Upper lobe of right lung (tissue), 1 donor: ENCODE data around the gene CAMK1D. TPM values are rescaled to one million over a fixed set of nuclear protein-coding genes. Genes with fewer than 3 reads are reported as not detected.

ENCODE experiments used
- ATAC-seq: fragments of 200-7000 bp; cut with Tn5 transposase; one replicate; pipeline ENCODE4 v1.9.1; 2020; ENCODE audit warnings: mild to moderate bottlenecking, moderate library complexity
- DNase-seq: peaks from one replicate; pipeline ENCODE4 v3.0.0-alpha.2; 2020
- H3K27ac ChIP-seq: fragments of 200-600 bp; one replicate; pipeline ENCODE4 v1.8.0; 2022
- H3K27me3 ChIP-seq: fragments of 200-600 bp; one replicate; pipeline ENCODE4 v1.8.0; 2022; ENCODE audit warnings: mild to moderate bottlenecking
- H3K36me3 ChIP-seq: fragments of 200-600 bp; one replicate; pipeline ENCODE4 v1.8.0; 2022
- H3K4me1 ChIP-seq: fragments of 200-600 bp; one replicate; pipeline ENCODE4 v1.8.0; 2022
- H3K4me3 ChIP-seq: fragments of 200-600 bp; one replicate; pipeline ENCODE4 v1.8.0; 2022; ENCODE audit warnings: mild to moderate bottlenecking
- H3K9me3 ChIP-seq: fragments of 200-600 bp; one replicate; pipeline ENCODE4 v1.8.0; 2022
- intact Hi-C: fragments of 100-400 bp; cut with DNase I; formaldehyde crosslinking; loops from one replicate; pipeline ENCODE4 v1.11.0; 2022
- total RNA-seq: library from RNA; stranded (reverse); fragmentation: NEBNext Ultra II Directional; extraction: Animal tissue kit (Norgen Biotek cat#: 25700); gene quantifications from one replicate; pipeline ENCODE4 v1.2.1, GENCODE V29; 2021
- TF ChIP-seq, protein P1 (sequence below): fragments of 200-600 bp; IDR thresholded peaks from one replicate; pipeline ENCODE4 v1.8.0; 2022; ENCODE audit warnings: antibody characterized with exemption
- donor health status: DM: no; HTN: yes; CAD: no; lungs with severe emphysema.

The CAMK1D gene
- total RNA-seq, 1 donor from 2014 or later = 17.1 TPM

DNA sequence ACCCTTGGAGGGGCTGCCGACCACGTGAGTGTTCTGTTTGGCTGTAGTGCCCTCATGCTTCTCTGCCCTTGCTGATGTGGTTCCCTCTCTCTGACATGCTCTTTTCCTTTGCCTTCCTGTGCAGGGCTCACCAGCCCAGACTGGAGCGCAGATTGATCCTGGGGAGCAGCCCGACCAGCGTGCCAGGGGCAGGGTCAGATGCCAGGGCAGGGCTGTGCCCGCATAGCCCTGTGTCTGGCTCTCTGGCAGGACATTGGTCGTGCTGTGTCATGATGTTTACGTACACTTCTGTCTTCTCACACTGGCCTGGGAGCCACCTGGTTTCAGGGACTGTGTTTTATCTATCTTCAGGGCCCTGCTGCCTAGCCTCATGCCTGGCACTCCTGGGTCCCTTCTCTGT is 300.8 kb downstream of the CAMK1D start:
- intact Hi-C loops = no loop called here
- DNase-seq = no peak
- no peak for ATAC-seq

DNA sequence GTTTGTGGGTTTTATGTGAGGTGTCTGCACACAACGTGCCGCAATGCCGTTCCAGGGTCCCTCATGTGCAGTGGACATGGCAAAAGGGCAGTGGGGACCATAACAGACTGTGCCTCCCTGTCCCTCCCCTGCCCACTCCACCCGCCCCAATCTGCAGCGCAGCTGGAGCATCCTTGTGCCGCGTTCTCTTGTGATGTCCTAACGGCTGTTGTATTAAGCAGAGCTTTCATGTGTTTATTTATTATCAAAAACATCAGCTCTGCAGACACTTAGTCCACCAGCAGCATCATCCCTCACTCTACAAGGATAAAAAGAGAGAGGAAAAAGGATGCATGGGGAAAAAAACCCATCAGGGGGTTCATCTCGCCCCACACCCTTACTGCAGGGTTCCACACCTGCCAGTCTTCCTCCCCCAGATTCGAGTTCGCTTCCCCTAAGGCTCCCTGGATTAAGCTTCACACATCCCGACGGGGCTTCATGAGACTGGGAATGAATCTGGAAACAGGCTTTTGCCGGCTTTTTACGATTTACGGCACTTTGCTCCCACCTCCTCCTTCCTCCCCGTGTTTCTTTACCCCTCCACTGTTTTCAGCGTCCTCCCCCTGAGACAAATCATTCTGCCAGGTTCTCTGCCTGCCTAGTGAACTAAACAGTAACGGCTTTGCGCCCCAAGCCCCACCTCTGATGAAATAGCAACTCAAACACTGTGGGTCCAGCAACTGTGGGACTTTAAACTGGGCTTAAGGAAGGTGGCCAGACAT is 301.4 kb downstream of the CAMK1D start:
- no peaks in the 10 kb centered on the region for H3K36me3 ChIP-seq
- ATAC-seq (no peak), DNase-seq (no peak)
- peaks cover 5% of the 10 kb centered on the region for H3K9me3 ChIP-seq
- TF ChIP-seq, protein P1, sequence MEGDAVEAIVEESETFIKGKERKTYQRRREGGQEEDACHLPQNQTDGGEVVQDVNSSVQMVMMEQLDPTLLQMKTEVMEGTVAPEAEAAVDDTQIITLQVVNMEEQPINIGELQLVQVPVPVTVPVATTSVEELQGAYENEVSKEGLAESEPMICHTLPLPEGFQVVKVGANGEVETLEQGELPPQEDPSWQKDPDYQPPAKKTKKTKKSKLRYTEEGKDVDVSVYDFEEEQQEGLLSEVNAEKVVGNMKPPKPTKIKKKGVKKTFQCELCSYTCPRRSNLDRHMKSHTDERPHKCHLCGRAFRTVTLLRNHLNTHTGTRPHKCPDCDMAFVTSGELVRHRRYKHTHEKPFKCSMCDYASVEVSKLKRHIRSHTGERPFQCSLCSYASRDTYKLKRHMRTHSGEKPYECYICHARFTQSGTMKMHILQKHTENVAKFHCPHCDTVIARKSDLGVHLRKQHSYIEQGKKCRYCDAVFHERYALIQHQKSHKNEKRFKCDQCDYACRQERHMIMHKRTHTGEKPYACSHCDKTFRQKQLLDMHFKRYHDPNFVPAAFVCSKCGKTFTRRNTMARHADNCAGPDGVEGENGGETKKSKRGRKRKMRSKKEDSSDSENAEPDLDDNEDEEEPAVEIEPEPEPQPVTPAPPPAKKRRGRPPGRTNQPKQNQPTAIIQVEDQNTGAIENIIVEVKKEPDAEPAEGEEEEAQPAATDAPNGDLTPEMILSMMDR = no peak
- no peaks in the 10 kb centered on the region for H3K4me1 ChIP-seq
- H3K27me3 ChIP-seq = no peaks in the 10 kb centered on the region
- intact Hi-C loops = no loop called here
- no peak overlapping the region for H3K27ac ChIP-seq
- H3K4me3 ChIP-seq = no peak overlapping the region

More for the DNA sequence above, 300.8 kb downstream of the CAMK1D start:
- Histone ChIP-seq H3K4me3 (no peak overlapping the region), H3K27ac (no peak overlapping the region), H3K36me3 (no peaks in the 10 kb centered on the region), H3K9me3 (peaks cover 4% of the 10 kb centered on the region), H3K27me3 (no peaks in the 10 kb centered on the region), H3K4me1 (no peaks in the 10 kb centered on the region)
- TF ChIP-seq, protein P1 = no peak

DNA sequence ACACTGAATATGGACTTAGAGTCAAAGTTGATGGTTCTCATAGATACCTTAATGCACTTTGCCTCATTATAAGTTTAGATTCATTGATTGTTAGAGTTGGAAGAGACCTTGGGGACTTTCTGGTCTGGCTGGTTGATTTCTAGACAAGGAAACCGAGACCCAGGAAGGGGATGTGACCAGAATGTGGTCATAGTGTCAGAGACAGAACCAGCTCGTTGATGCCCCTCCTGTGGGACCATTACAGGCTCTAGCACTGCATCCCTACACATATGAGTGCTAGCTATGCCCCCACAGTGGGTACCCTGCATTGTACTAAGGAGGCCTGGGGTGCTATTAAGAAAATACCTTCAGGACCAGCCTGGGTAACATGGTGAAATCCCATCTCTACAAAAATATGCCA is 306.6 kb downstream of the CAMK1D start:
- Histone ChIP-seq H3K27ac (no peak overlapping the region), H3K36me3 (no peaks in the 10 kb centered on the region), H3K27me3 (no peaks in the 10 kb centered on the region), H3K9me3 (peaks cover 5% of the 10 kb centered on the region), H3K4me1 (no peaks in the 10 kb centered on the region), H3K4me3 (no peak overlapping the region)
- intact Hi-C loops = no loop called here
- TF ChIP-seq, protein P1 = no peak
- DNase-seq (no peak), ATAC-seq (no peak)

DNA sequence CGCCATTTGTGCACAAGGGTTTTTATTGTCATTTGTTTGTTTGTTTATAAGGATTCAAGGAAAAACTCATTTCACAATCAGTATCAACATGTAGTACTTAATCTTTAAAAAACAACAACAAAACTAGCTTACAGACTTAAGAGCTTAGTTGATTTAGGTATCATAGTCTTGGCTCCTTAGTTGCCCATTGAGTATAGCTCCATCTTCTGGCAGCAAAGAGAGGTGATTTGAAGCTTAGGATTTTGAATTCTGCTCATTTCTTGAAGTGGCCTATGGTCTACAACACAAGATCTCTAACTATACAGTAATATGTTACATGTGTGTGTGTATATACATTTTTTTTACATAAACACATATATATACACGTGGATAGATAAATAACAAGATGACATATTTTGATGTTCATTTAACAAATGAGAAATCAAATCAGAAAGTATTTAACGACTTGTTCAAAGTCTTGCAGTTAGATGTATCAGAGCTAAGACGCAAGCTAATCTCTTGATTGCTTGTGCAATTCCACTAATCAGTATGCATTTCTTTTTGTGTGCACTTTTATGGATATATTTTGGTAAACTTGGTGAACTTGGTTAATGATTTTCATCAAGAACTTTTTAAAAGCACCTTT is 307.3 kb downstream of the CAMK1D start:
- DNase-seq (no peak), ATAC-seq (peak; percentile 80)
- no peaks in the 10 kb centered on the region for H3K27me3 ChIP-seq
- TF ChIP-seq, protein P1 = peak; percentile 71
- intact Hi-C loops = no loop called here
- no peak overlapping the region for H3K4me3 ChIP-seq
- no peaks in the 10 kb centered on the region for H3K4me1 ChIP-seq
- peaks cover 5% of the 10 kb centered on the region for H3K9me3 ChIP-seq
- H3K27ac ChIP-seq = no peak overlapping the region
- H3K36me3 ChIP-seq = no peaks in the 10 kb centered on the region

DNA sequence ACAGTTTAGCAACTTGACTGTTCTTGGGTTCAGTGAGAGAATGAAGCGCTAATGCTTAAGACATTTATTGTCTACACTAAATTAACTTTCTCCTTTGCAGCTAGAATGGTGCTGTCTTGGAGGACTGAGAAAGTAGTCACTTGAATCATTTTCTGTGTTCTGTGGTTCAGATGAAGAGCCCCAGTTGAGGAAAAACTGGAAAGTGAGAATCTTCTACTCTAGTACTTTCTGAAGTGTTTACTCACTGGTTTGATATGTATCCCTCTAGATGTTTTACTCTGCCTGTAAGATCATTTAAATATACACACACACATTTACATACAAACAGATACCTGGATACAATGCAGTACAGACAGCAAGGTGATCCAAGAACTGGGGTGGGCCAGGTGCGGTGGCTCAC is 308.1 kb downstream of the CAMK1D start:
- no peak for ATAC-seq
- no peak overlapping the region for H3K27ac ChIP-seq
- H3K4me1 ChIP-seq = no peaks in the 10 kb centered on the region
- DNase-seq = no peak
- intact Hi-C loops = no loop called here
- TF ChIP-seq, protein P1 = no peak
- peaks cover 6% of the 10 kb centered on the region for H3K27me3 ChIP-seq
- H3K4me3 ChIP-seq = no peak overlapping the region
- H3K36me3 ChIP-seq = no peaks in the 10 kb centered on the region
- H3K9me3 ChIP-seq = peaks cover 5% of the 10 kb centered on the region
